Hepatocyte (in vitro differentiated cells): Measurements from ENCODE around the gene TRAF7.
"Not testable (repeated sequence)": the region's sequence is repeated elsewhere in the genome, so short reads cannot be mapped to it uniquely, and the experiment has no call there.

Experiments used
- CTCF ChIP-seq: fragments of 200-600 bp; sonication (generic); IDR thresholded peaks from 2 replicates; pipeline ENCODE4 v1.5.1; 2016; ENCODE audit warnings: antibody characterized with exemption, mild to moderate bottlenecking; ENCODE audit not compliant: poor library complexity
- EZH2 ChIP-seq: fragments of 200-600 bp; sonication (generic); IDR thresholded peaks from 2 replicates; pipeline ENCODE4 v1.6.1; 2016; ENCODE audit warnings: antibody characterized with exemption, mild to moderate bottlenecking, borderline replicate concordance

- not testable (repeated sequence) for TF ChIP-seq CTCF, EZH2
Measured at GRCh38 chr16:2116428-2116827, 39.2 kb upstream of the TRAF7 start.
